ENCODE data around the gene RER1.

The RER1 gene

DNA sequence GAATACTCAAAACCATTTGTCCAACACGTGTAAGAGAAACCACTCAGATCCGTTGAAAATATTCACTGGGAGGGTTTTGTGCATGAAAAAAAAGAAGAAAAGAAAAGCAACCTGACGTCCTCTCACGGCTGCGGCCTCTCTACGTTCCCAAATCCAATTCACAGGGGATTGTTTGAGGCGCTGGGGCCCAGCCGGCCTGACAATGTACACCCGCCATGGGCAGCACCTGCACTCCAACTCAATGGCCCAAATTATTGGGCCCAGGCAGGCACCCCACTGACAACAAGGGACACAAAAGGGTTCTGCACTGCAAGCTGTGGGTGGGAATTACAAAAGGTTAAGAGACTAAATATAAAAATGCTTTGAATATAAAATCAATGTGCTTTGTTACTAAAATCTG is 41.8 kb upstream of the RER1 start:
- Mint-ChIP-seq H3K4me1 (no peaks in the 10 kb centered on the region), H3K4me3 (no peak overlapping the region), H3K36me3 (ENCODE audit: insufficient read depth) (no peaks in the 10 kb centered on the region), H3K27me3 (no peaks in the 10 kb centered on the region), H3K27ac (ENCODE audit: low read depth) (no peak overlapping the region), H3K9me3 (no peaks in the 10 kb centered on the region)
- ATAC-seq (replicated peaks; ENCODE audit: extremely low read depth, poor library complexity, severe bottlenecking) = no peak
- no peak for DNase-seq (ENCODE audit: low spot score in 2 of 2)

GRCh38 chr1:2350501-2350900 is 41.1 kb upstream of the RER1 start:
- H3K4me3 Mint-ChIP-seq = no peak overlapping the region
- no peak overlapping the region for H3K27ac Mint-ChIP-seq (ENCODE audit: low read depth)
- no peaks in the 10 kb centered on the region for H3K36me3 Mint-ChIP-seq (ENCODE audit: insufficient read depth)
- no peak for ATAC-seq (replicated peaks; ENCODE audit: extremely low read depth, poor library complexity, severe bottlenecking)
- H3K9me3 Mint-ChIP-seq = no peaks in the 10 kb centered on the region
- no peak for DNase-seq (ENCODE audit: low spot score in 2 of 2)
- no peaks in the 10 kb centered on the region for H3K4me1 Mint-ChIP-seq
- no peaks in the 10 kb centered on the region for H3K27me3 Mint-ChIP-seq

- H3K36me3 Mint-ChIP-seq (ENCODE audit: insufficient read depth) = no peaks in the 10 kb centered on the region
These were observed 40.6 kb upstream of the RER1 start for GRCh38 chr1:2350911-2351655.

GRCh38 chr1:2351723-2352122 is 39.9 kb upstream of the RER1 start:
- no peak for ATAC-seq (replicated peaks; ENCODE audit: extremely low read depth, poor library complexity, severe bottlenecking)
- no peak overlapping the region for H3K27ac Mint-ChIP-seq (ENCODE audit: low read depth)

More at GRCh38 chr1:2350911-2351655, 40.6 kb upstream of the RER1 start:
- Mint-ChIP-seq H3K4me3 (no peak overlapping the region), H3K27ac (ENCODE audit: low read depth) (no peak overlapping the region), H3K27me3 (no peaks in the 10 kb centered on the region), H3K4me1 (no peaks in the 10 kb centered on the region), H3K9me3 (no peaks in the 10 kb centered on the region)
- ATAC-seq (replicated peaks; ENCODE audit: extremely low read depth, poor library complexity, severe bottlenecking) (no peak), DNase-seq (ENCODE audit: low spot score in 2 of 2) (no peak)

GRCh38 chr1:2352341-2352896 is 39.2 kb upstream of the RER1 start:
- no peaks in the 10 kb centered on the region for H3K27me3 Mint-ChIP-seq
- H3K4me3 Mint-ChIP-seq = no peak overlapping the region
- no peaks in the 10 kb centered on the region for H3K9me3 Mint-ChIP-seq
- no peaks in the 10 kb centered on the region for H3K4me1 Mint-ChIP-seq
- DNase-seq (ENCODE audit: low spot score in 2 of 2) (no peak), ATAC-seq (replicated peaks; ENCODE audit: extremely low read depth, poor library complexity, severe bottlenecking) (no peak)
- H3K27ac Mint-ChIP-seq (ENCODE audit: low read depth) = no peak overlapping the region
- H3K36me3 Mint-ChIP-seq (ENCODE audit: insufficient read depth) = no peaks in the 10 kb centered on the region

More at GRCh38 chr1:2351723-2352122, 39.9 kb upstream of the RER1 start:
- Mint-ChIP-seq H3K4me3 (no peak overlapping the region), H3K4me1 (no peaks in the 10 kb centered on the region), H3K9me3 (no peaks in the 10 kb centered on the region), H3K27me3 (no peaks in the 10 kb centered on the region), H3K36me3 (ENCODE audit: insufficient read depth) (no peaks in the 10 kb centered on the region)
- no peak for DNase-seq (ENCODE audit: low spot score in 2 of 2)

DNA sequence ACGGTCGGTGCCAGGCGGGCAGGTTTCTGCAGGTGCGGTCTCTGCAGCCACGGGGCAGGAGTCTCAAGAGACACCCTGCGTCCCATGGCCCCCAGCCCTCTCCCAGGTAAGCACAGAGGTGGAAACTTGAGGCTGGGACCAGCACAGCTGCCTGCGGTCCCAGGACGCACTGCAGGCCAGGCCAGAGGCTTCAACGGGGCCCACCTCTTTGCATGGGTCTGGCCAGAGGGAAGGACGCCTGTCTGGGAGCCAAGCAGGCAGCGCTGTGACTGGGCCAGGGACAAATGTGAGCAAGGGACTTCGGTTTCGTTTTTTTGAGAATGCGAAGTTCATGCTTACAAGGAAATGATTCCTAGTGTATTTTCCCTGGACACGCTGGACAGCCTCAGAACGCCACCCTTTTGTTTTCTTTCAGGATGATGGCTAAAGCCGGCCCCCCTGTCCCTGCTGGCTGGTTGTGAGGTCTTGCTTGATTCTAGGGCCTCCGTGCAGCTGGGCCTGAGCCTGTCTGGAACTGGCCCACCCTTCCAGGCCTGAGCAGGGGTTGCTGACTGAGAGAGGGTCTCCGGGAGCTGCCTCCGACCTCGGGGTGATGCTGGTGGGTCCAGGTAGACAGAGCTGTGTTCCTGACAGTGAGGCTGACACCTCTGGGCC is 38.6 kb upstream of the RER1 start:
- Mint-ChIP-seq H3K27ac (ENCODE audit: low read depth) (no peak overlapping the region), H3K9me3 (no peaks in the 10 kb centered on the region), H3K4me1 (no peaks in the 10 kb centered on the region), H3K36me3 (ENCODE audit: insufficient read depth) (no peaks in the 10 kb centered on the region), H3K27me3 (no peaks in the 10 kb centered on the region), H3K4me3 (no peak overlapping the region)
- DNase-seq (ENCODE audit: low spot score in 2 of 2) = no peak
- ATAC-seq (replicated peaks; ENCODE audit: extremely low read depth, poor library complexity, severe bottlenecking) = no peak

GRCh38 chr1:2353551-2354438 is 37.8 kb upstream of the RER1 start:
- Mint-ChIP-seq H3K9me3 (no peaks in the 10 kb centered on the region), H3K36me3 (ENCODE audit: insufficient read depth) (no peaks in the 10 kb centered on the region), H3K4me3 (no peak overlapping the region), H3K4me1 (no peaks in the 10 kb centered on the region), H3K27me3 (no peaks in the 10 kb centered on the region), H3K27ac (ENCODE audit: low read depth) (no peak overlapping the region)
- ATAC-seq (replicated peaks; ENCODE audit: extremely low read depth, poor library complexity, severe bottlenecking) = no peak
- DNase-seq (ENCODE audit: low spot score in 2 of 2) = no peak

DNA sequence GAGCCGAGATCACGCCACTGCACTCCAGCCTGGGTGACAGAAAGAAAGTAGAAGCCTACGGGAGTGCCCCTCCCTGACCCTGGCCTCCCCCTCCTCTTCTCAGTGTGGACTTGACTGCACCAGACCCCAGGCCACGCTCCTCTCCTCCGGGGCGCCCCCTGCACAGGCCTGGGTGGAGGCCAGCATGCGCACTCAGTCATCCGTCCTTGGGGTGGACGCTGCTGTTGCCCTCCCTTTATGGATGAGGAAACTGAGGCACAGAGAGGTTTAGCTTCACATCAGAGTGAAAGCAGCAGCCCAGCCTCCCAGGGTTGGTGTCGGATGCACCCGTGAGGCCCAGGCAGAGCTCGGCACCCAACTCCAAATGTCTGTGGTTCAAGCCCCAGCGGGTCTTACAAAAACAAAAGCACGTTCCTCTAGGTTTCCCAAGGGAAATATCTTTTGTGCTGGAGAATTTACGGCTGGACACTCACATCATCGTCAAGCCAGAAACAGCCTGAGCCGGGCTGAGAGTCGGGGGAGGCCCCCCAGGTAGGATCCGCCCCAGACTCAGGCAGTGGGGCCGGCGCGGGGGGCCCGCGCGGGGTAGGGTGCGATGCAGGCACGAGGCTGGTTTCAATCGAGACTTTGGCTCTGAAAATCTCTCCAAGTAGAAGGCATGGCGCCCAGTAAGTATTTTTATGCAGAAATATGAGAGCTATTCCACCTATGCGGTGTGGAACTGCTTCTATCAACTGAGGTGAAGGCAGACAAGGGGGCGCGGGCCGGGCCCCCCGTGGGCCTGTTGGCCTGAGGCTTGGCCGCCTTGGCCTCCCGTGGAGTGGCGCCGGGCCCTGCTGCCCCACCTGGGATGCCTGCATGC is 36.9 kb upstream of the RER1 start:
- ATAC-seq (replicated peaks; ENCODE audit: extremely low read depth, poor library complexity, severe bottlenecking) (no peak), DNase-seq (ENCODE audit: low spot score in 2 of 2) (no peak)
- Mint-ChIP-seq H3K36me3 (ENCODE audit: insufficient read depth) (no peaks in the 10 kb centered on the region), H3K4me3 (no peak overlapping the region), H3K4me1 (no peaks in the 10 kb centered on the region), H3K27me3 (no peaks in the 10 kb centered on the region), H3K9me3 (no peaks in the 10 kb centered on the region), H3K27ac (ENCODE audit: low read depth) (no peak overlapping the region)

- Mint-ChIP-seq H3K4me3 (no peak overlapping the region), H3K27ac (ENCODE audit: low read depth) (no peak overlapping the region), H3K27me3 (no peaks in the 10 kb centered on the region), H3K4me1 (no peaks in the 10 kb centered on the region), H3K36me3 (ENCODE audit: insufficient read depth) (no peaks in the 10 kb centered on the region), H3K9me3 (no peaks in the 10 kb centered on the region)
- ATAC-seq (replicated peaks; ENCODE audit: extremely low read depth, poor library complexity, severe bottlenecking) = no peak
- no peak for DNase-seq (ENCODE audit: low spot score in 2 of 2)
These were observed 36.0 kb upstream of the RER1 start for GRCh38 chr1:2355373-2356261.

DNA sequence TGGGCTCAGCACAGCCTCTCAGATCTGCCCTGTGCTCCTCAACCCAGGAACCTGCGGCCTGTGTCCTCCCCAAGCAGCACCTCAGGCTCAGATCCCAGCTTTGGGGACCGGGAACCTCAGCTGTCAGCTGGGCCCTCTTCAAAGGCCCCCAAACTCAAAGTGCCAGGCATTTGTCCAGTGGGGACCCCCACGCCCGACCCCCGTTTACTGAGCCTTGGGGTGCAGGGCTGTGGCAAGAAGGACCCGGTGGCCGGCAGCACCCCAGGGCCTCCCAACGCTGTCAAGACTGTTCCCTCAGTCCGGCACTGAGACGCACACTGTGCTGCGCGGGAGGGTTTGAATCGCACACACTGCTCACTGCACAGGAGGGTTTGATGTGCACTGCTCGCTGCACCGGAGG is 35.2 kb upstream of the RER1 start:
- DNase-seq (ENCODE audit: low spot score in 2 of 2) (no peak), ATAC-seq (replicated peaks; ENCODE audit: extremely low read depth, poor library complexity, severe bottlenecking) (no peak)
- Mint-ChIP-seq H3K27me3 (no peaks in the 10 kb centered on the region), H3K36me3 (ENCODE audit: insufficient read depth) (no peaks in the 10 kb centered on the region), H3K9me3 (no peaks in the 10 kb centered on the region), H3K4me3 (no peak overlapping the region), H3K4me1 (no peaks in the 10 kb centered on the region), H3K27ac (ENCODE audit: low read depth) (no peak overlapping the region)

Data from central memory CD8-positive, alpha-beta T cell (primary cell).